D721Med (cell line): ENCODE measurements around the gene CHI3L2.

Experiments used
- DNase-seq: peaks from one replicate; pipeline ENCODE4 v3.0.0; 2011; ENCODE audit warnings: low spot score; ENCODE audit not compliant: insufficient read length
- FAIRE-seq: peaks from 2 replicates; lab custom pipeline; 2011; peaks lifted over from hg19 to GRCh38; lab: Jason Lieb, UNC
- CTCF ChIP-seq: IDR thresholded peaks from 2 replicates; pipeline ENCODE4 v1.5.1; 2012; ENCODE audit warnings: mild to moderate bottlenecking, control low read depth; ENCODE audit not compliant: insufficient read depth; ENCODE audit errors: missing control alignments

Gene CHI3L2

GRCh38 chr1:111285879-111286278 is 58.4 kb downstream of the CHI3L2 start:
- FAIRE-seq (no peak), DNase-seq (no peak)
- TF ChIP-seq CTCF: no peak

GRCh38 chr1:111286912-111287311 is 59.4 kb downstream of the CHI3L2 start:
- no peak for TF ChIP-seq CTCF
- FAIRE-seq: no peak
- DNase-seq: no peak

- DNase-seq (no peak), FAIRE-seq (no peak)
- TF ChIP-seq CTCF: no peak
Observed at GRCh38 chr1:111289371-111289770, 61.9 kb downstream of the CHI3L2 start.

- no peak for TF ChIP-seq CTCF
- no peak for DNase-seq
- no peak for FAIRE-seq
Observed at GRCh38 chr1:111290104-111290503, 62.6 kb downstream of the CHI3L2 start.

- DNase-seq (no peak), FAIRE-seq (no peak)
- TF ChIP-seq CTCF: no peak
Observed at GRCh38 chr1:111290630-111291029, 63.1 kb downstream of the CHI3L2 start, which contains the start of gene CHIA. TSS of gene CHIA (plus strand) at chr1:111290851. CDS start at chr1:111310468, 19,617 bp downstream.
